DOHH2 (cell line): ENCODE data around the gene NEURL1.

Source experiments
- H3F3A ChIP-seq: fragments of 200-600 bp; sonication (generic), shearing (Covaris generic); 2 replicates; pipeline ENCODE4 v1.6.0; 2016; ENCODE audit warnings: antibody characterized with exemption, mild to moderate bottlenecking; ENCODE audit not compliant: control insufficient read depth, insufficient read depth
- H3K27ac ChIP-seq: fragments of 200-600 bp; sonication (generic); 2 replicates; pipeline ENCODE4 v1.5.1; 2014; ENCODE audit warnings: low read depth, mild to moderate bottlenecking, low read length, moderate library complexity
- H3K27me3 ChIP-seq: fragments of 200-600 bp; sonication (generic); 2 replicates; pipeline ENCODE4 v1.6.1; 2014; ENCODE audit warnings: mild to moderate bottlenecking, low read length, mixed read lengths; ENCODE audit not compliant: control insufficient read depth
- H3K36me3 ChIP-seq: fragments of 200-600 bp; sonication (generic); 2 replicates; pipeline ENCODE4 v1.6.1; 2014; ENCODE audit warnings: mild to moderate bottlenecking, low read length, moderate library complexity, mixed read lengths; ENCODE audit not compliant: control insufficient read depth
- H3K4me1 ChIP-seq: fragments of 200-600 bp; sonication (generic); 2 replicates; pipeline ENCODE4 v1.6.1; 2014; ENCODE audit warnings: mild to moderate bottlenecking, low read length, mixed read lengths; ENCODE audit not compliant: control insufficient read depth
- H3K4me2 ChIP-seq: fragments of 200-600 bp; sonication (generic); 2 replicates; pipeline ENCODE4 v1.6.0; 2014; ENCODE audit warnings: mild to moderate bottlenecking, low read length, moderate library complexity
- H3K4me3 ChIP-seq: fragments of 200-600 bp; sonication (generic); 2 replicates; pipeline ENCODE4 v1.5.1; 2014; ENCODE audit warnings: mild to moderate bottlenecking, low read length, mixed read lengths
- H3K79me2 ChIP-seq: fragments of 200-600 bp; sonication (generic); 2 replicates; pipeline ENCODE4 v1.6.1; 2014; ENCODE audit warnings: mild to moderate bottlenecking, low read length, mixed read lengths; ENCODE audit not compliant: control insufficient read depth
- H3K9me2 ChIP-seq: fragments of 200-600 bp; sonication (generic); replicated peaks from 2 replicates; pipeline ENCODE4 v1.6.1; 2014; ENCODE audit warnings: mild to moderate bottlenecking, low read length, mixed read lengths; ENCODE audit not compliant: control insufficient read depth
- H3K9me3 ChIP-seq: fragments of 200-600 bp; sonication (generic); 2 replicates; pipeline ENCODE4 v1.6.1; 2014; ENCODE audit warnings: antibody characterized with exemption, low read length, mixed read lengths; ENCODE audit not compliant: control insufficient read depth, insufficient read depth
- H4K20me1 ChIP-seq: fragments of 200-600 bp; sonication (generic); 2 replicates; pipeline ENCODE4 v1.6.0; 2014; ENCODE audit warnings: low read depth, mild to moderate bottlenecking, antibody characterized with exemption, low read length, moderate library complexity; ENCODE audit not compliant: control insufficient read depth, insufficient read depth
- EZH2phosphoT487 ChIP-seq: fragments of 200-600 bp; sonication (generic); IDR thresholded peaks from 2 replicates; pipeline ENCODE4 v1.6.1; 2017; ENCODE audit warnings: borderline replicate concordance, mild to moderate bottlenecking, antibody characterized with exemption, low read length, moderate library complexity, mixed read lengths
- TF ChIP-seq, protein P1 (sequence below): fragments of 200-600 bp; sonication (generic); IDR thresholded peaks from one replicate; pipeline ENCODE4 v1.5.1; 2014; ENCODE audit warnings: antibody characterized with exemption, mild to moderate bottlenecking, low read depth, low read length; ENCODE audit not compliant: poor library complexity, severe bottlenecking

The NEURL1 gene

DNA sequence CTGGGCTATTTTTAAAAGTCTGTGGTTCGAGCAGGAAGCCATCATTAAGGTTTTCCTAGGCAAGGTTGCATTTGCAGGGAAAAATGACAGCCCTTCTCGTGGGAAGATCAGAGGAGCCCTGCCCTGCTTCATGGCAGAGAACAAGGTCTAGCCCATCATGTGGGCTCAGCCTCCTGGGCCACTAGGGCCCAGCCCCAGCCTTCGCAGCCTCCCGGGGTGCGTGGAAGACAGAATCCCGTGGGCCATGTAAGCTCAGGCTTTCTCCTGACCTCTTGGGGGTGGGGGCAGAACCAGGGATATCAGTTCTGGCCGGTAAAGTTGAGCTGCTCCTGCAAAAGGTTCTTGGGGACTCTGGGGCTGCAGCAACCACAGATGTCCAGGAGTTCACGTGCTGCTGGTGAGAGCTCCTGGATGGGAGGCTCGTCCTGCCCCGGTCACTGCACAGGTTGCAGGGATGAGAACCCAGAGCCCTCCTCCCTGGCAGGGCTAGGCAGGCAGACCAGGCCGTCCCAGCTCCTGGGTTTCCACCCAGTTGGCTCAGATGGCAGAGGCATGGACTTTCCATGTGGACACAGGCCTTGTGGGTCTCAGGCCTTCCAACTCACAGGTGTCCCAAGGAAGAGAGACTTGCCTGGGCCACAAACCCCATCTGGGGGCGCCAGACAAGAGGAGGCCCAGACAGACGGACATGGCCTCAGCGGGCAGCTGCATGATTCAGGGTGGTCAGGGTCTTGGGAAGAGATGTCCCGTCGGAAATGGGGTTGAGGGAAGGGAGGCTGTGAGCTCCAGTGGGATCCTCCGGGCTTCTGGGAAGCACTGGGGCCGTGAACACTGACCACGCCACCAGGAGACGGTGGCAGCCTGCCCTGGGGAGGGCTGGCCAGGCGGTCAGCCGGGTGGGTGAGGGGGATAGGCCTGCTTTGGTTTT, 126.2 kb downstream of the NEURL1 start:
- Histone ChIP-seq H3K4me2 (no peak overlapping the region), H3K36me3 (no peaks in the 10 kb centered on the region), H3K79me2 (no peaks in the 10 kb centered on the region), H4K20me1 (no peaks in the 10 kb centered on the region), H3K4me3 (no peak overlapping the region), H3F3A (no peaks in the 10 kb centered on the region), H3K9me2 (no peaks in the 10 kb centered on the region), H3K27me3 (no peaks in the 10 kb centered on the region), H3K4me1 (no peaks in the 10 kb centered on the region), H3K27ac (no peak overlapping the region), H3K9me3 (no peaks in the 10 kb centered on the region)
- no peak for TF ChIP-seq EZH2phosphoT487
- TF ChIP-seq, protein P1, sequence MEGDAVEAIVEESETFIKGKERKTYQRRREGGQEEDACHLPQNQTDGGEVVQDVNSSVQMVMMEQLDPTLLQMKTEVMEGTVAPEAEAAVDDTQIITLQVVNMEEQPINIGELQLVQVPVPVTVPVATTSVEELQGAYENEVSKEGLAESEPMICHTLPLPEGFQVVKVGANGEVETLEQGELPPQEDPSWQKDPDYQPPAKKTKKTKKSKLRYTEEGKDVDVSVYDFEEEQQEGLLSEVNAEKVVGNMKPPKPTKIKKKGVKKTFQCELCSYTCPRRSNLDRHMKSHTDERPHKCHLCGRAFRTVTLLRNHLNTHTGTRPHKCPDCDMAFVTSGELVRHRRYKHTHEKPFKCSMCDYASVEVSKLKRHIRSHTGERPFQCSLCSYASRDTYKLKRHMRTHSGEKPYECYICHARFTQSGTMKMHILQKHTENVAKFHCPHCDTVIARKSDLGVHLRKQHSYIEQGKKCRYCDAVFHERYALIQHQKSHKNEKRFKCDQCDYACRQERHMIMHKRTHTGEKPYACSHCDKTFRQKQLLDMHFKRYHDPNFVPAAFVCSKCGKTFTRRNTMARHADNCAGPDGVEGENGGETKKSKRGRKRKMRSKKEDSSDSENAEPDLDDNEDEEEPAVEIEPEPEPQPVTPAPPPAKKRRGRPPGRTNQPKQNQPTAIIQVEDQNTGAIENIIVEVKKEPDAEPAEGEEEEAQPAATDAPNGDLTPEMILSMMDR: no peak

DNA sequence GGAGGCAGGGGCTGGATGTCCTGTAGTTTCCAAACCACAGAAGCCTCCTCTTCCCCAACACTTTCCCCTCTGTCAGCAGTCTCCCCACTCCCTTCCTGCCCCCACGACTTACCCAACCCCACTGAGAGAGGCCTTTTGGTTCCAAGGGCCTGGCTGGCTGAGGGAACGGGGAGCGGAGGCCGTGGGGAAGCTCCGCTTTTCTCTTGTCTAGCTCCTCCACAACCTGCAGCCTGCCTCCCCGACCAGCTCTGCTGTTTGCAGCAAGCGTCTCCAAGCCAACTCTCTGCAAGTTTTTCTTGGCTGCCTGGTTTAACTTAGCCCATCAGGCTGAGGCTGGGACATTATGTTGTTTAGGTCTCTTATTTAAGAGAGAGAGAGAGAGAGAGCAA, 126.8 kb downstream of the NEURL1 start:
- H3K4me1 ChIP-seq: no peaks in the 10 kb centered on the region
- no peak overlapping the region for H3K27ac ChIP-seq
- no peak overlapping the region for H3K4me2 ChIP-seq
- H4K20me1 ChIP-seq: no peaks in the 10 kb centered on the region
- no peaks in the 10 kb centered on the region for H3K9me2 ChIP-seq
- H3K27me3 ChIP-seq: no peaks in the 10 kb centered on the region
- no peak for TF ChIP-seq EZH2phosphoT487
- TF ChIP-seq, protein P1: no peak
- no peak overlapping the region for H3K4me3 ChIP-seq
- no peaks in the 10 kb centered on the region for H3K36me3 ChIP-seq
- no peaks in the 10 kb centered on the region for H3K79me2 ChIP-seq
- no peaks in the 10 kb centered on the region for H3K9me3 ChIP-seq
- H3F3A ChIP-seq: no peaks in the 10 kb centered on the region

DNA sequence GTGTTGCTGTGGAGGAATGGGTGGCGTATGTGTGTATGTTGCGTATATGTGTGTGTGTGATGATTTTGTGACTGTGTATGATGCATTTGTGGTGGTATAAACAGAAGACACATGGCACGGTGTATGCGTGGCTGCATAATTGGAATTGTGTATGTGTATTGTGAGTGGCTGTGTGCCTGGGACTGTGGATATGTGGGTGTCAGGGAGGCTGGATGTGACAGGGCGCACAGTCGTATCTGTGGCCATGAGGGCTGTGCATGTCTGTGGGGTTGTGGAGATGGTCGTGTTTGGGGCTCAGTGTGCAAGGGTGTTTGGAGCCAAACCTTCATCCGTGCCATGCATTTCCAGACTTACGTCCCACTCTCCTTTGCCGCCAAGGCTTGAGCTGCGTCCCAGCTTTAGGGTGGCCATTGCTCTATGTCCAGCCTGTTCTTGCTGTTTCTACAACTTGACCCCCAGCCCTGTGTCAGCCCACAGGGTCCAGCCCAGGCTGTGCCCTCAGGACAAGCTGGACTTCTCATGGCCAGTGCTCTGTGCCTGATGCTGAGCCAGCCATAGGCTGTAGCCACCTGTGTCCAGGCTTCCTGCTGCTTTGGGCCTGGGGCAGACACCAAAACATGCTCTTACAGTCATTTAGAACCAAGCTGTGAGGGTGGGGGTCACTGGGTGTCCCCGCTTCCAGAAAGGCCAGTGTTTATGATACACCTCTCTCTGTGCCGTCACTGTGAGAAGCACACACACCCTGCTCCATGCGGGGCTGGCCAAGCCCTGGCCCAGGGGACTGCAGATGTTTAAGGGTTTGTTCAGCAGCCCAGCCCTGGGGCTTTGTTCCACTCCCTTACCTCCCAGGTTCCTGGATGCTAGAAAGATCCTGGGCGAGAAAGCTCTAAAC, 127.6 kb downstream of the NEURL1 start:
- Histone ChIP-seq H3K9me2 (no peaks in the 10 kb centered on the region), H3F3A (no peaks in the 10 kb centered on the region), H4K20me1 (no peaks in the 10 kb centered on the region), H3K4me1 (no peaks in the 10 kb centered on the region), H3K4me3 (no peak overlapping the region), H3K36me3 (no peaks in the 10 kb centered on the region), H3K9me3 (no peaks in the 10 kb centered on the region), H3K4me2 (no peak overlapping the region), H3K27ac (no peak overlapping the region), H3K27me3 (no peaks in the 10 kb centered on the region), H3K79me2 (no peaks in the 10 kb centered on the region)
- TF ChIP-seq, protein P1: no peak
- no peak for TF ChIP-seq EZH2phosphoT487
